ENCODE measurements around the gene COL5A1. TPM values are rescaled to one million over a fixed set of nuclear protein-coding genes. Genes with fewer than 3 reads are reported as not detected.

The COL5A1 gene
- polyA plus RNA-seq, 1 donor (not counting 4 experiments of a cell fraction or from before 2014, with no cell fraction given) = 3.1 TPM

DNA sequence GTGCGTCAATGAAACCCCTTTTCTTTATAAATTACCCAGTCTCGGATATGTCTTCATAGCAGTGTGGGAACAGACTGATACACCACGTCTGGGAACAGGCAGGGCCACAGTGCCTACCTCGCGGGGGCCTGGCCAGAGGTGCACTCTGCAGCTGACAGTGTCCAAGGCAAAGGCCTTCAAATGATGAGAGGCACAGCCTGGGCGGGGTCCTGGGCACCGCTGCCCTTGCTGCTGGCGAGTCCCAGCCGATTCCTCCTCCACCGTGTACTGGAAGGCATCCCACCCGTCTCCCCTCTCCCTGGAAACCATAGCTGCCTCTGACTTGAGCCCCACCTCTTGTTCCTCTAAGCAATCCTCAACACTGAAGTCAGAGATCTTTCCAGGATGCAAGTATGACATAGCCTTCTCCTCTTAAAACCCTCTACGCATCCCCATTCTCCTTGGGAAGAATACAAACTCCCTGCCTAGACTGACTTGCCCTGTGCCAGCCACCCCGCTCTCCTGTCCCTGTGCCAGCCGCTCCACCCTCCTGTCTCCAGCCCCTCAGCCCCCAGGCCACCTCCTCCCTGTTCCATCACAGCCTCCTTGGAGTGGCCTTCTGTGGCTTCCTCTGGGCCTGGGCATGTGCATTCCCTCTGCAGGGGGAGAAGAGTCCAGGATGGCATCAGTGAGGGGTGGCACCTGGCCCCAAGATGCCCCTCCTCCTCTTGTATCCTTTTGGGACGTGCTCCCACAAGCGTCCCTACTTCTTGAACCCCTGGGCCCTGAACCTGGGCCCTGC is 8.1 kb upstream of the COL5A1 start:
- dilution Hi-C loops (cut with MboI; ENCODE audit: extremely low pct_ligation_motif_present, low sequenced_read_pairs) = no loop called here
- no peak for TF ChIP-seq EZH2 (IDR thresholded peaks at IDR 0.05; ENCODE audit: low read length)
- TF ChIP-seq, protein P1, sequence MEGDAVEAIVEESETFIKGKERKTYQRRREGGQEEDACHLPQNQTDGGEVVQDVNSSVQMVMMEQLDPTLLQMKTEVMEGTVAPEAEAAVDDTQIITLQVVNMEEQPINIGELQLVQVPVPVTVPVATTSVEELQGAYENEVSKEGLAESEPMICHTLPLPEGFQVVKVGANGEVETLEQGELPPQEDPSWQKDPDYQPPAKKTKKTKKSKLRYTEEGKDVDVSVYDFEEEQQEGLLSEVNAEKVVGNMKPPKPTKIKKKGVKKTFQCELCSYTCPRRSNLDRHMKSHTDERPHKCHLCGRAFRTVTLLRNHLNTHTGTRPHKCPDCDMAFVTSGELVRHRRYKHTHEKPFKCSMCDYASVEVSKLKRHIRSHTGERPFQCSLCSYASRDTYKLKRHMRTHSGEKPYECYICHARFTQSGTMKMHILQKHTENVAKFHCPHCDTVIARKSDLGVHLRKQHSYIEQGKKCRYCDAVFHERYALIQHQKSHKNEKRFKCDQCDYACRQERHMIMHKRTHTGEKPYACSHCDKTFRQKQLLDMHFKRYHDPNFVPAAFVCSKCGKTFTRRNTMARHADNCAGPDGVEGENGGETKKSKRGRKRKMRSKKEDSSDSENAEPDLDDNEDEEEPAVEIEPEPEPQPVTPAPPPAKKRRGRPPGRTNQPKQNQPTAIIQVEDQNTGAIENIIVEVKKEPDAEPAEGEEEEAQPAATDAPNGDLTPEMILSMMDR (optimal IDR thresholded peaks at IDR 0.05 in 1 of 3, IDR thresholded peaks at IDR 0.05 in 1 of 3, conservative IDR thresholded peaks at IDR 0.05 in 1 of 3; ENCODE audit: extremely low read depth in 1 of 3, insufficient read depth in 2 of 3, low read length in 3 of 3) = no peak
- Histone ChIP-seq H4K20me1 (ENCODE audit: control insufficient read depth, extremely low read depth, insufficient read depth, low read length) (no peaks in the 10 kb centered on the region), H3K79me2 (ENCODE audit: control insufficient read depth, insufficient read depth, low read length) (no peaks in the 10 kb centered on the region), H3K27me3 (ENCODE audit: control insufficient read depth, extremely low read depth, insufficient read depth, low read length) (no peaks in the 10 kb centered on the region), H3K9me3 (ENCODE audit: control insufficient read depth, low read depth, low read length) (no peaks in the 10 kb centered on the region), H3K9ac (ENCODE audit: control insufficient read depth, extremely low read depth, insufficient read depth, low read length) (no peak overlapping the region), H3K4me1 (ENCODE audit: control insufficient read depth, extremely low read depth, insufficient read depth, low read length) (no peaks in the 10 kb centered on the region), H3K27ac (ENCODE audit: control insufficient read depth, insufficient read depth, low read length) (no peak overlapping the region), H3K36me3 (ENCODE audit: control insufficient read depth in 2 of 2, extremely low read depth in 1 of 2, insufficient read depth in 2 of 2, low read length in 2 of 2) (no peaks in the 10 kb centered on the region), H3K4me3 (ENCODE audit: control insufficient read depth in 2 of 3, extremely low read depth in 1 of 3, insufficient read depth in 2 of 3, low read depth in 1 of 3, low read length in 3 of 3) (no peak overlapping the region), H2AFZ (ENCODE audit: control insufficient read depth, low read length) (no peak overlapping the region), H3K9me1 (ENCODE audit: control insufficient read depth, extremely low read depth, insufficient read depth, low read length) (no peaks in the 10 kb centered on the region), H3K4me2 (ENCODE audit: control insufficient read depth, extremely low read depth, insufficient read depth, low read depth, low read length) (no peak overlapping the region)
- FAIRE-seq (no peak), DNase-seq (ENCODE audit: low read depth, low spot score) (no peak)

DNA sequence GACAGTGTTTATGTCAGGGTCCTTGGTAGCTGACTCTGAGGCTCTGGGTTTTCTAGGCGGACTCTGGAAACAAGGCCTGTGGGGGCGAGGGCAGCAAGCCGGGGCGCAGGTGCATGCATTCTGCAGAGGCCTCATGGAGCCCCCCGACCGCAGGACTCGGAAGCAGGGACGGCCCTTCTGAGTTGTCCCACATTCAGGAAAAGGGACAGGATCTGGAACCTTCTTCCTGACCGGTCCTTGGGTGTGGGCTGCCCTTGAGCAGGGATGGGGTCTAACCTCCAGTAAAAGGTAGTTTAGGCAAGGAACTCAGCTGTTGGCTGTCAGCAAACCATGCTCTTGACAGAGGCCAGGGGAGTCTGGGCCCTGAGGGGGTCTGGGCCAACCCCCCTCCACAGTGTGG is 7.4 kb upstream of the COL5A1 start:
- dilution Hi-C loops (cut with MboI; ENCODE audit: extremely low pct_ligation_motif_present, low sequenced_read_pairs) = no loop called here
- H3K9ac ChIP-seq (ENCODE audit: control insufficient read depth, extremely low read depth, insufficient read depth, low read length) = no peak overlapping the region
- H3K4me2 ChIP-seq (ENCODE audit: control insufficient read depth, extremely low read depth, insufficient read depth, low read depth, low read length) = no peak overlapping the region
- no peaks in the 10 kb centered on the region for H3K9me1 ChIP-seq (ENCODE audit: control insufficient read depth, extremely low read depth, insufficient read depth, low read length)
- H2AFZ ChIP-seq (ENCODE audit: control insufficient read depth, low read length) = no peak overlapping the region
- TF ChIP-seq, protein P1 (optimal IDR thresholded peaks at IDR 0.05 in 1 of 3, IDR thresholded peaks at IDR 0.05 in 1 of 3, conservative IDR thresholded peaks at IDR 0.05 in 1 of 3; ENCODE audit: extremely low read depth in 1 of 3, insufficient read depth in 2 of 3, low read length in 3 of 3) = no peak
- no peak for TF ChIP-seq EZH2 (IDR thresholded peaks at IDR 0.05; ENCODE audit: low read length)
- FAIRE-seq (no peak), DNase-seq (ENCODE audit: low read depth, low spot score) (no peak)
- H3K79me2 ChIP-seq (ENCODE audit: control insufficient read depth, insufficient read depth, low read length) = no peaks in the 10 kb centered on the region
- no peaks in the 10 kb centered on the region for H3K27me3 ChIP-seq (ENCODE audit: control insufficient read depth, extremely low read depth, insufficient read depth, low read length)
- no peak overlapping the region for H3K27ac ChIP-seq (ENCODE audit: control insufficient read depth, insufficient read depth, low read length)
- H3K9me3 ChIP-seq (ENCODE audit: control insufficient read depth, low read depth, low read length) = no peaks in the 10 kb centered on the region
- H4K20me1 ChIP-seq (ENCODE audit: control insufficient read depth, extremely low read depth, insufficient read depth, low read length) = no peaks in the 10 kb centered on the region
- no peaks in the 10 kb centered on the region for H3K4me1 ChIP-seq (ENCODE audit: control insufficient read depth, extremely low read depth, insufficient read depth, low read length)
- no peaks in the 10 kb centered on the region for H3K36me3 ChIP-seq (ENCODE audit: control insufficient read depth in 2 of 2, extremely low read depth in 1 of 2, insufficient read depth in 2 of 2, low read length in 2 of 2)
- H3K4me3 ChIP-seq (ENCODE audit: control insufficient read depth in 2 of 3, extremely low read depth in 1 of 3, insufficient read depth in 2 of 3, low read depth in 1 of 3, low read length in 3 of 3) = no peak overlapping the region
